ENCODE results near the gene POU6F1.

Gene POU6F1

GRCh38 chr12:51197736-51198567, 19.9 kb downstream of the POU6F1 start:
- DNase-seq (ENCODE audit: low read depth, low spot score) = no peak

- DNase-seq (ENCODE audit: low read depth, low spot score) = no peak
These were observed 21.3 kb downstream of the POU6F1 start for GRCh38 chr12:51196547-51196946.

GRCh38 chr12:51195841-51196240, 22.0 kb downstream of the POU6F1 start:
- no peak for DNase-seq (ENCODE audit: low read depth, low spot score)

- no peak for DNase-seq (ENCODE audit: low read depth, low spot score)
These were observed 25.6 kb downstream of the POU6F1 start for GRCh38 chr12:51192284-51192671.

- no peak for DNase-seq (ENCODE audit: low read depth, low spot score)
These were observed 26.2 kb downstream of the POU6F1 start for GRCh38 chr12:51191516-51192283.

- DNase-seq (ENCODE audit: low read depth, low spot score) = no peak
These were observed 27.0 kb downstream of the POU6F1 start for GRCh38 chr12:51190820-51191219.

GRCh38 chr12:51189790-51190355, 28.0 kb downstream of the POU6F1 start:
- DNase-seq (ENCODE audit: low read depth, low spot score) = no peak

- DNase-seq (ENCODE audit: low read depth, low spot score) = no peak
These were observed 29.4 kb downstream of the POU6F1 start for GRCh38 chr12:51188359-51189051.

- DNase-seq (ENCODE audit: low read depth, low spot score) = no peak
These were observed 30.4 kb downstream of the POU6F1 start for GRCh38 chr12:51187370-51187987.

- DNase-seq (ENCODE audit: low read depth, low spot score) = no peak
These were observed 31.3 kb downstream of the POU6F1 start for GRCh38 chr12:51186465-51187085.

GRCh38 chr12:51185171-51185717, 32.6 kb downstream of the POU6F1 start:
- no peak for DNase-seq (ENCODE audit: low read depth, low spot score)

- DNase-seq (ENCODE audit: low read depth, low spot score) = no peak
These were observed 34.0 kb downstream of the POU6F1 start for GRCh38 chr12:51183816-51184215.

GRCh38 chr12:51183349-51183748, 34.5 kb downstream of the POU6F1 start:
- DNase-seq (ENCODE audit: low read depth, low spot score) = no peak

GRCh38 chr12:51181558-51181957, 36.3 kb downstream of the POU6F1 start:
- no peak for DNase-seq (ENCODE audit: low read depth, low spot score)

- DNase-seq (ENCODE audit: low read depth, low spot score) = no peak
These were observed 40.0 kb downstream of the POU6F1 start for GRCh38 chr12:51177897-51178296.

- DNase-seq (ENCODE audit: low read depth, low spot score) = no peak
These were observed 43.4 kb downstream of the POU6F1 start for GRCh38 chr12:51174501-51174900.

GRCh38 chr12:51172515-51173431, 45.1 kb downstream of the POU6F1 start, which contains the start of gene TFCP2:
Gene TFCP2, minus strand, starts transcription at chr12:51173135. Its CDS starts 713 bp downstream, at chr12:51172422.
- DNase-seq (ENCODE audit: low read depth, low spot score) = peak; percentile 88

GRCh38 chr12:51171884-51172514, 45.9 kb downstream of the POU6F1 start:
- no peak for DNase-seq (ENCODE audit: low read depth, low spot score)

GRCh38 chr12:51163795-51164194, 54.1 kb downstream of the POU6F1 start:
- DNase-seq (ENCODE audit: low read depth, low spot score) = no peak
